ENCODE results near the gene IL1RAPL2.
"Not testable (repeated sequence)": the region's sequence is repeated elsewhere in the genome, so short reads cannot be mapped to it uniquely, and the experiment has no call there.

The IL1RAPL2 gene

GRCh38 chrX:104565791-104566680 is at the start of gene IL1RAPL2:
Gene IL1RAPL2 (plus strand): TSS chrX:104566199.
- peak; percentile 53 for DNase-seq (ENCODE audit: low spot score)

DNA sequence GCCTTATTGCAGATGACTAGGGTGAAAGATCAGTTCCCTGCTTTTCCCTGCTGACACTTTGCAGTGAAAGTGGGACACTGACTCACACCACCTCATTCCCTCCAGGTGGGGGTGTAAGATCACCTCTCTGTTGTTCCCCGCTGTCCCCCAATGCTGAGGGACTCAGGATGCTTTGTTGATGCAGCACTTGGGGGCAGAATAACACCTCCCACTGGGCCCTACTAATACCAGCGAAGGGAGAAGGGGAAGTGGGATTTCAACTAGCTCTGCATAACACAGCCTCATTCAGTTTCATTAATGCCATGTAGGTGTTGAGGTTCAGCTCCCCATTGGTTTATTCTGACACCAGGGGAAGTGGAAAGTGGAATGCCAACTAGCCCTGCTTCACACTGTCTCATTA is 43.6 kb upstream of the IL1RAPL2 start:
- DNase-seq (ENCODE audit: low spot score): no peak

GRCh38 chrX:104523858-104524257 is 42.1 kb upstream of the IL1RAPL2 start:
- DNase-seq (ENCODE audit: low spot score): no peak

- no peak for DNase-seq (ENCODE audit: low spot score)
These were observed 26.9 kb upstream of the IL1RAPL2 start for GRCh38 chrX:104539081-104539480.

GRCh38 chrX:104542447-104542846 is 23.6 kb upstream of the IL1RAPL2 start:
- DNase-seq (ENCODE audit: low spot score): not testable (repeated sequence)

GRCh38 chrX:104564335-104564734 is 1.7 kb upstream of the IL1RAPL2 start:
- DNase-seq (ENCODE audit: low spot score): no peak

DNA sequence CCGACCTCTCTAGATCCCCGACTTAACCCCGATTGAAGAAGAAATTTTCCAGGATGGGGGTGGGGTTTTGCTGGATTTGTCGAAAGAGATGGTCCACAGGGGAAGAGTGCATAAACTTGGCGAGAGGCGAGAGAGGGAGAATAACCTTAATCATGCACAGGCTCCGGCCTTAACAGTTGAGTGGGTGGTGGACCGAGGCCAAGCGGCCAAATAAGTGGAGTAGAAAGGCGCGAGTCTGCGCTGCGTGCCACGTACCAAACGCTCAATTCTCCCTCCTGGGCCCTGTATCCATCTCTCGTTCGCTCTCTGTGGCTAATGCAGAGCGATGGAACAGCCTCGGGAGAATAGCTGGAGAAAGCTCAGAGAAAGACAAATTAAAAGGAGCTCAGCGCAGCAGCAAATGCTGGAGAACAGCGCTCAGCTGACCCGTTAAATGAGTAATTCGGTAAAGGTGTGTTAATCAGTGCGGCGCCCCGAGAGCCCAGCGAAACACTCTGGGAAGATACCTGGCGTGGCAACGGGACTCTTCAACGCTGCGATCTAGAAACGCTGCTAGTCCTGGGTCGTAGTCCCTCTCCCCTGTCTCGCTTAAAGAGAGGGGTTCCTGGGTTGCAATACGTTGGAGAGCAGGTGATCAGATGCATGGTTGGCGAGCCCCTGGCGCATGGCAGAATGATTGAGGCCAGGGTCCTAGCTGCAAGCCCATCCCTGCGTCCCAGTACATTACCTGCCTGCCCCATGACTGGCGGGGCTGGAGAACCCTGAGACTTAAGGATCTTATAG is 887 bp upstream of the IL1RAPL2 start:
- no peak for DNase-seq (ENCODE audit: low spot score)

DNA sequence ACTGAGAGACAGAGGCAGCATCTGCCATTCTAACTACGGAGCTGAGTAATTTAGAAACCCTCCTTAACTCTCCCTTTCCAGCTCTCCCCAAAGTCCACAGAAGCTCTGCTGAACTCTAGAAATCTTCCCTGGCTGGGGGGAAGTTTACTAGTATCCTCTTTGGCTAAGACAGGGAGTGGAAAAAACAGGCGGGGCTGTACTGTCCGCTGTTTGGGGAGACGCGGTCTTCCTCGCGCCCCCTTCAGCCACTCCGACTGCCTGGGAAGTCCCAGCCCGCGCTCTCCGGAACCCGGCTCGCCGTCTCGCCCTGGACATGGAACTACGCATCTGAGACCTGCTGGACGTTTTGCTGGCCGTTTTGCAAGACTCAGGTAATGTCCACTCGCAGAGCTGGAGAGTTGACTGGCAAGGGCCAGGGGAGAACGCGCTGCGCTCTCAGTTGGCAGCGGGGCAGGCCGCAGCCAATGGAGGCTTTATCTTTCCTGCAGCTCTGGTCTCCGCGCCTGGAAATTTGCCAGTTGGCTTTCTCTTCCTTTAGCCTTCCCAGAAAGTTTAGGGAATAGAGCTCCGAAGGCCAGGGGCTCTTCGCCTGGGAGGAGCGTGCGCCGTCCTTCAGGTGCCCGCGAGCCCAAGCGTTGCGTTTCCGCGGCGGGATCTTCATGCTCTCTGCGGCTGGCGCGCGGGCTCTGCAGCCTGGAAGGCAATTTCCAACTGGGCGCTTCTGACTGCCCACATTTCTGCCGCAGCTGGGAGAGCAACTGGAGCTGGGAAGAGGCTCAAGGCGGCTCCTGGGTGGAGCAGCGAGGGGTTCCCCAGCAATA is 892 bp downstream of the IL1RAPL2 start:
- no peak for DNase-seq (ENCODE audit: low spot score)

GRCh38 chrX:104567506-104567905 is 1.5 kb downstream of the IL1RAPL2 start:
- no peak for DNase-seq (ENCODE audit: low spot score)

DNA sequence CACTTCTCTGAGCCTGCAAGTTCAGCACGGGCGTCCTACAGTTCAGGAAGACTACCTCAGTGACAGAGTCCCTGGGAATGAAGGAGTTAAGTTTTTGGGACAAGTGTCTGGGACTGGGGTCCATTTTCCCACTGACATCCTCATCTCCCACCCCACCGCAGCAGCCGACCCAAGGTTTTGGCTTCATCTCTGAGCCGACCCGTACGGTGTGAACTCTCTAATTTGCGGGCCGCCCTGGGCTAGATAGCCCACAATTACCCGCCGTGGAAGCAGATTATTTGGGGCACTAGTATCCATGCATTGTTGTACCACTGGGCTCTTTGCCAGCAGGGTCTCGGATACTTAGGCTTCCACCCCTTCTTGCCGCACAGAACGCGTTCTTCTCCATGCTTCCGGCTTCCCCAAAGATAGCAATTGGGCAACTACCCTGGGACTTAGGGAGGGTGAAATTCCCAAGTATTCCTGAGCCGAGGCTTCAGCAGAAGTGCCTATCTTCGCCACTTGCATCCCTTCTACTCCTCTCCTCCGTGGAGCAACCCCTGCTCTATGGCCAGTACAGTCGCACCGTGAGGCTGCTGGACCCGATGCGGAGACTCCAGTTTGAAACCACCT is 2.4 kb downstream of the IL1RAPL2 start:
- DNase-seq (ENCODE audit: low spot score): no peak

DNA sequence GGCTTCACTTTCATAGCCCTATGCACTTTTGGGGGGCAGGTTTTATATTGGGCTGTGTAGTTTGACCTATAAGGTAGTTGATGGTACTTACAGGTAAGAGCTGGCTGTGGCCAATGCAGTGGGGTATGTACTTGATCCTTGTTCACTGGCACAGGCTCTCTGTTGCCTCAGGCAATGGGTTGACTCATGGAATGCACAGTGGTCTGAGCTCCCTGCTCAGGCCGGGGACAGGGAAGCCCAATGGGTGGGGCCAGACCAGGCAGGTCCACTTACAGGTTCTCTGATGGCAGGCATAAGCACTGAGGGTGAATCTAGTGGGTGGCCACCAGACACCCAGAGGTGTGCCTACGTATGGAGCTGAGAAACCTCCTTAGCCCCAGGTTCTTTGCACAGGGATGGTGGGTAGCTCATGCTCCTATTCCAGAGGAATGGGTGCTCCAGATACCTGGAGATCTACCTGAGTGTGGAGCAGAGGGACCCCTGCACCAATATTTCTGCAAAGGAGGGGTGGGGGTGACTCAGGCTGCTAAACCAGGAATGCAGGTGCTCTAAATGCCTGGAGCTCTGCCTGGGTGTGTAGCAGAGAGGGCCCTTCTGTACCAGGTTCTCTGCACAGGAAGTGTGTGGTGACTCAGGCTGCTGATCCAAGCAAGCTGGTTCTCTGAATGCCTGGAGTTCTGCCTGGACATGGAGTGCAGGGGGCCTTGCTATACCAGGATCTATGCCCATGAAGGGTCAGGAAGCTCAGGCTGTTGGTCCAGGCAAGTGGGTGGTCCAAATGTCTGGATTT is 52.3 kb downstream of the IL1RAPL2 start:
- DNase-seq (ENCODE audit: low spot score): peak; percentile 27

DNA sequence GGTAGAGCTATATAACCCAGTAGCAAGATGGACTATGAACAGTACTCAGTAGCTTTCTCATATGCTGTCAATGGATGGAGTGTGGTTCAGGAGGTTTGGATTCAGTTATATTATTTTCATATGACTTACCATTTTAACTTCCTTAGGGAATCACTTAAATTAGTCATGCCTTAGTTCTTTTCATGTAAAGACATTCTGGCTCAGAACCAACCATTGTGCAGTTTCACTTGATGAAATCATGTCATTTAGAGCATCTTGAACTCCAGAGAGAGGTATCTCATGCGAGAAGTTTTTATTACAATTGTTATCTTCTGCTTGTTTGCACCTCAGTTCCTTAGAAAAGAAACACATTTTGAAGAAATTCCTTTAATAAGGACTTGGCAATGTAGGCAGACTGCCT is 55.8 kb downstream of the IL1RAPL2 start:
- DNase-seq (ENCODE audit: low spot score): peak; percentile 9

DNA sequence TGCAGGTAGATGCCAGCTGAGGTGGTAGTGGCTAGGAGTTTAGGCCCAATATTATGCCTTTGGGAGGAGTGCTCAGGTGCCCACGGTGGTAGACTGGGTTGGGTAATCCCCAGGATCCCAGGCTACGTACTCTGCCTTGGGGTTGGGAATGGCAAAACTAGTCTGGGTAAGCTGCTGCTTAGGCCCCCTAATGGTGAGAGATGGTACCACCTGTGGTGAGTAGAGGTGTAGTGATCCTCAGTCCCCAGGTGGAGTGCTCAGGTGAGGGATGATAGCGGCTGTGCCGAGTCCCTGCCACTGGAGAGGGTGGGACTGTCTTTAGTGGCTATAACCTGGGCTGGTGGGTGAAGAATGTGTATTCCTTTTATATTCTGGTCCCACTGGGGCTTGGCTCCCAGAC is 75.2 kb downstream of the IL1RAPL2 start:
- no peak for DNase-seq (ENCODE audit: low spot score)

DNA sequence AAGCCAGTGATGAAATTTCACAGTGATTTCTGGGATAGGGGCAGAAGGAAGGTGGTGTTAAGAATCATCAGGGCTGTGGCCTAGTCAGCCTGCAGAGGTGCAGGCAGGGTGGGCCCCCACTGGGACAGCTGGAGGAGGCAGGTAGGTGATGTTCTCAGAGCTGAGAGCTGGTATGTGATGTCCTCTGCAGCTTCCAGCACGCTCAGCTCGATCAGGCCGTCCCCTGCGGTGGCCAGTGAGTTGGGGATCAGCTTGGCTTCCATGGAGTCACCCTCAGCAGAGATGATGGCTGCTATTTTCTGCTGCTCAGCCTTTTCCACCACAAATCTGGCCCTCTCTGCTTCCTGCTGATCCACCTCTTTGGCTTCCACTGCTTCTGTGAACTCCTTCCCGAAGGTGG is 81.1 kb downstream of the IL1RAPL2 start:
- DNase-seq (ENCODE audit: low spot score): no peak

GRCh38 chrX:104659005-104659744 is 93.2 kb downstream of the IL1RAPL2 start:
- peak; percentile 31 for DNase-seq (ENCODE audit: low spot score)

GRCh38 chrX:104660092-104660491 is 94.1 kb downstream of the IL1RAPL2 start:
- DNase-seq (ENCODE audit: low spot score): no peak

- peak; percentile 67 for DNase-seq (ENCODE audit: low spot score)
These were observed 96.7 kb downstream of the IL1RAPL2 start for GRCh38 chrX:104662694-104663093.

DNA sequence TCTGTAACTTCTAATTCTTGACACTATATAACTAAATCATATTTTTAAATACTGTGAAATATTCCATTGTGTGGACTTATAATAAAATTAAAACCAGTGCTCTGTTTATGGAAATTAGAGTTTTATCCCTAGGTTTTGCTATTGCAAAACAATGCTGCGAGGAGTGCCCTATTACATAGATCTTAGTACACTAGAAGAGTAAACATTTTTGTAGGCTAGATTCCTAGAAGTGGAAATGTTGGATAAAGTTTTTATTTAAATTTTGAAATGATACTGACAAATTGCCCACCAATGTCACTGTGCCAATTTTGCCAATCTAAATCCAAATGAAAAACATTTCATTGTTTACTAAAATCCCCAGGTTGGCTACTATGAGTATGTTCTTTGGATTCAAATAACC is 99.7 kb downstream of the IL1RAPL2 start:
- no peak for DNase-seq (ENCODE audit: low spot score)

DNA sequence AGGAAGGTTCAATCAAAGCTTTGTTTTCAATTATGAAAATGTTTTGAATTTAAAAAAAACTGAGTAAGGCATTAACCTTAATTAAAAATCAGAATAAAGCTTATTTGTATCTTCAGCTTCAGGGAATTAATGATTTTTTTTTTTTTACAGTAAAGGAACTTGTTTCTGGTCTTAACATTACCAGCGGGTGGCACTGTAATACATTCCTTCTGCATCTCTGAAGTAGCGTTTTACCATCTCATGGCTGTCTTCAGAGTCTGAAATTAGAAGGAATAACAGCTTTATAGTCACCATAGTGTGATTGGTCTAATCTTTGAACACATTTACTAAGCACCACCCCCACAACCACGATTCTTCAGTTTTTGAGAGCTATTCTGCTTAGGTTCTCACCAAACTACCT is 102.6 kb downstream of the IL1RAPL2 start:
- peak; percentile 47 for DNase-seq (ENCODE audit: low spot score)

DNA sequence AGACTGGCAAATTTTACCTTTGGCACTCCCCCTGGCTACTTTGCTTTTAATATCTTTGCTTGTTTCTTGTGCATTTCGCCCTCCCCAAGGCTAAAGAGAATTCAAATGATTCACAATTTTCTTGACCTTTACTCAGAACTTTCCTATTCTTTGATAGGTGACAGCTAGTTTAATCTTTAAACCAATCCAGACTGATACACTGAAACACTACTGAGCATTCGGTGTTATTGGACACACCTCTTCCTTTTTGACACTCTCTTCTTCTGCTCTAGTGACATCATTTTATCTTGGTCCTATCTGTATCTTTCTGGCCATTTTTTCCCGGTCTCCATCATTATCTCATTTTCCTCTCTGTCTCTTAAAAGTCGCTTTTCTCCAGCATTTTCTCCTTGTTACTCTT is 103.1 kb downstream of the IL1RAPL2 start:
- no peak for DNase-seq (ENCODE audit: low spot score)
